ENCODE data around the gene TNIP2.

TNIP2 gene

DNA sequence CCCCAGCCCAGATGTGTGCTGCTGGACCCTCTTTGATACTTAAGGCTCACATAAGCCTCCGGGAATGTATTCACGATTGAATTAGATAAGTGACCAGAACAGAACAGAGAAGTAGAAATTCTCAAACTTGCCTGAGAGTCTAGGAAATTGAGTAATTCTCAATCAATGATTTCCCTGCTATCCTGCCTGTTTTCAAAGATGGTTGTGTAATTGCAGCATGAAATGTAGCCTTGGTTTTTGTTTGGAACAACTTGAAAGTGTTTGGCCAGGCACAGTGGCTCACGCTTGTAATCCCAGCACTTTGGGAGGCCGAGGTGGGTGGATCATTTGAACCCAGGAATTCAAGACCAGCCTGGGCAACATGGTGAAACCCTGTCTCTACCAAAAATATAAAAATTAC lies 41.2 kb downstream of the TNIP2 start:
- no peak for DNase-seq

DNA sequence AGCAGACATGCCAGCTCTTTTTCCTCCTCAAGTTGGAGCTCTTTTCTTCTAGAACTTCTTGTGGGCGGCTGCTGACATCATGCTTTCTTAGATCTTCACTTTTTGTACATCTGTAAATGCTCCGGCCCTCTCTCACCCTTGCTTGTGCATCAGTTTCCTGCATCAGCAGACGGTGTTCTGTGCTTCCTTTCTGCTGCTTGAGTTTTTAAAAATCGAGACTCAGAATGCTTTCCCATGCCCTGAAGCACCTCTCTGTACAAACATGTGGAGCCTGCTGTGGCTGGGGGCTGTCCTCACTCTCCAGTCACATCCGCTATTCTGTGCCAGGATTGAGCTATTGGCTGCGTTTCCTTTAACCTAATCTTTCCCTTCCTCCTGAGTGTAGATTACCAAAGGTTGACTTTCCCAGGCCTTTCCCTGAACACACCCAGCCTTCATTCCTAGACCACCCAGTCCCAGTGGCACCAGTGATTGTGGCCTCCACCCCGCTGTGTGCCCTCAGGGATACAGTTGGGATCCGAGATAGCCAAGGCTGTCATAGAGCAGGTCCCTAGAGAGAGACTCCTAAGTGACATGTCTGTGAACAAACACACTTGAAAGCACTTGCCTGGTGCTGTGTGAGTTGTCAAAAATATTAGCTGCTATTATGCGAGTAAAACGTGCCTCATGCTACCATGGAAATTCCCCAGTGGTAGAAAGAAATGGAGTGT lies 41.9 kb downstream of the TNIP2 start:
- peak; percentile 5 for DNase-seq

DNA sequence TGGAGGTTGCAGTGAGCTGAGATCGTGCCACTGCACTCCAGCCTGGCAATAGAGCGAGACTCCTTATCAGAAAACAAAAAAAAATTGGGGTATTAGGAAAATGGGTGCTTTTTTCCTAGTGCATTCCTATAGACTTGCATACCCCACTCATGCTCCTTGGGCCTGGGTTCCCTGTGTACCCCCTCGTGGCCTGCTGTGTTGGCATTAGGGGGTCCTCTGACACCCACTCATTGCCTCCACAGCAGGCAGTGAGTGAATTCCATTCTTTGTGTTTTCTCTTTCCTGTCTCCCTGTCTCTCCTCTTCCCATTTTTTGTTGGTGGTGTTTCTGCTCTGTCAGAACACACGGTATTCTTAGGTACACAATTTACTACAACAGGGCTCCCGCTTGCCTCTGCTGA lies 42.8 kb downstream of the TNIP2 start:
- no peak for DNase-seq

DNA sequence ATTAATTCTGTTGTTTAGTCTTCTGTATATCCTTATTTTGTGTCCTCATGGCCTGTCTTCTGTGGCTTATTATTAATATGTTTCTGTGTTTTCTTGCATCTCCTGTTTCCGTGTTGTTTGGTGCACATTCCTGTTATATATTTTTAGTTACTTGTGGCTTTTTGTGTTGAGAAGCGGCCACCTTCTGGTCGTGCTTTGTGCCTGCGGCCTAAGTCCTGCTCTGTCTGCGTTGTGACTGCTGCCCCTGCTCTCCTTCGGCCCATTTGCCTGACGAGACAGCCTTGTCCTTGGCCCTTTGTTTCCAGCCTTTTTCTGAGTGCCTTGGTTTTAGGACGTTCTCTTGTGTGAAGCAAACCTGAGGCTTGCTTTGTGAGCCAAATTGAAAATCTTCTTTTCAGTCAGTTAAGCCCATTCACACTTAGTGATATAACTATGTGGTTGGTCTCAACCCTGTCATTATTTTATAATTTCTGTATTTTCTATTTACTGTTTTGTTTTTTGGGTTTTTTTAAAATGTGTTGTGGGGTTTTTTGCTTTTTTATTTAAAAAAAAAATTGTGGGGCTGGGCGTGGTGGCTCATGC lies 43.8 kb downstream of the TNIP2 start:
- DNase-seq, result no peak

DNA sequence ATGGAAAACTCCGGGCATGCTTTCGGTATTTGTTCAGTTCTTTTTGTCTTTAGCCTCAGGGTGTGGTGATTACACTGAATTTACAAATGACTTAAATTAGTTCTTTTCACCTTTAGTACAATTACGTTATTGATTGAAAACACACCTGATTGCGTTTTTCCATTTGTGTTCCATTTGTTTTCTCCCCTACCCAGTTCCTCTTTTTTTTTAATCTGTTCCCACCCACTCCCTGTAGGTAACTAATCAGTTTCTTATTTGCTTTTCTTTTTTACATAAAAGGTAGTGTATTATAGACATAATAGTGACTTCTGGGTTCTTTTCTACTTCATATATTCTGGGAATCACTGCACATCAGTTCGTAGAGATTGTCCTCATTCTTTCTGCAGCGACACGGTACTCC lies 53.4 kb downstream of the TNIP2 start:
- no peak for DNase-seq

DNA sequence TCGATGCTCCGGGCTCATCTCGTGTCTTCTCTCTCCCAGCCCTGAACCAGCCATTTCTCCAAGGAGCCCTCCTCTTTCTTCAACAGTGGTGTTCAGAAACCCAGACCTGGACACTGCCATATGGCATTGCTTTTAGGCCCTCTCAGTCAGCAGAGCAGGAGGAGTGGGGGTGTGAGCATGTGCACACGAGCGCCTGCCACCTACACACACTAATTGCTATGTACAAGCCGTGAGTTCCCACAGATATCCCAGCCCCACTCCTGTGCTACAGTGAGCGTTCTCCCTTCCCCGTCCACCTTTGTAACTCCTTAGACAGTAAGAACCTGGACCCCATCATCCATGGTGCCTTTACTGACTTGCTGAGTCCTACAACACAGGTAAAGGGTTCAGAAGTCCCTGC lies 53.8 kb downstream of the TNIP2 start:
- DNase-seq, result no peak

DNA sequence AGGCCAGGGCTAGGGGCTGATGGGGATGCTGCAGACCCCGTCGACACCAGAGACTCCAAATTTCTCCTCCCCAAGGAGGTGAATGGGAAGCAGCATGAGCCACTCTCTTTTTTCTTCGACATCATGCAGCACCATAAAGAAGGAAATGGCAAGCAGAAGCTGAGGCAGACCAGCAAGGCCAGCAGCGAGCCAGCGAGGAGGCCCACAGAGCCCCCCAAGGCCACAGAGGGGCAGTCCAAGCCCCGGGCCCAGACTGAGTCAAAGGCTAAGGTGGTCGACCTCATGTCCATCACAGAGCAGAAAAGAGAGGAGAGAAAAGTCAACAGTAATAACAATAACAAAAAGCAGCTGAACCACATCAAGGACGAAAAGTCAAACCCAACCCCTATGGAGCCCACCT lies 56.1 kb downstream of the TNIP2 start:
- no peak for DNase-seq

DNA sequence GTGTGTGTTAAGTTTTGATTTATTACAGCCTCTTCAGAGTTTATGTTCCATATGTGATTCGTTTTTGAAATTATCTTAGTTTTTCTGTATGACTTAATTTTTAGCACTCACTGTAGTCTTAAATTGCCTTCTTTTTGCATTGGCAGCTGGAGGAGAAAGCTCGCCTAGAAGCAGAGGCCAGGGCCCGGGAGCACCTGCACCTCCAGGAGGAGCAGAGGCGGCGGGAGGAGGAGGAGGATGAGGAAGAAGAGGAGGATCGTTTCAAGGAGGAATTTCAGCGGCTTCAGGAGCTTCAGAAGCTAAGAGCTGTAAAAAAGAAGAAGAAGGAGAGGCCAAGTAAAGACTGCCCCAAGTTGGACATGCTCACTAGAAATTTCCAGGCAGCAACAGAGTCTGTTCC lies 56.6 kb downstream of the TNIP2 start:
- no peak for DNase-seq

DNA sequence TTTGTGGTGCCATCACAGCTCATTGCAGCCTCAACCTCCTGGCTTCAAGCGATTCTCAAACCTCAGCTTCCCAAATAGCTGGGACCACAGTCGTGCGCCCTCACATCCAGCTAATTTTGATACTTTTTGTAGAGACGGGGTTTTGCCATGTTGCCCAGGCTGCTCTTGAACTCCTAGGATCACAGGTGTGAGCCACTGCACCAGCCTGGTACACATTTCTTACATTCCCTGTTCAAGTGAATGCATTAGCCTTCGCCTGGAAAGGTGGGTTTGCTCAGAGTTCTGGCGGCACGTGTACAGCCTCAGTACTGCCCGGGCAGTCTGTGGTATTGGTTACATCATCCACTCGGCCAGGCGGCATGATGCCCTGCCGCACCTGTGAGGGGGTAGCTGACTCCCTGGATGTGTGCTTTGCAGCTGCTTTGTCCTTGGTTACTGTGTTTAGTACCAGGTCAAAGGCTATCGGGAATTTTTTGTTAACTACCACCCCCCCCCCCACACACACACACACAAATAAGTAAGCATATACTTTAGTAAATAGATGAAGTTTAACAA lies 57.1 kb downstream of the TNIP2 start:
- no peak for DNase-seq

DNA sequence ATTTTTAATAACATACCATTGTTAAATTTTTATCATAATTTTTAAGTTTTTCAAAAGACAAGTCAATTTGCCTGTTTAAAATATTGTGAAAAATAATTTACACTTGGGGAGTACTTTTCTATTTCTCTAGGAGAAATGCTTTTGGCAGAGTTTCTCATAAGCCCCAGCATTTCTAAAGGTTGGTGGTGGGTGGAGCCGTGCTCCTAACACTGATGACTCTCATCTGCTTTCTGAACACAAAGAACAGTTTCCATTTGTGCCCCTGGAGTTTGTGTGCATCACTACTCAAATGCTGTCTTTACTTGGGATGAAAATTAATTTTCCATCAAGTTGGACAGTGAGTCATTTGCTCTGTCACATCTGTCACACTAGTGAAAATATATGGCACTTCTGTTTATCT lies 57.6 kb downstream of the TNIP2 start:
- no peak for DNase-seq

DNA sequence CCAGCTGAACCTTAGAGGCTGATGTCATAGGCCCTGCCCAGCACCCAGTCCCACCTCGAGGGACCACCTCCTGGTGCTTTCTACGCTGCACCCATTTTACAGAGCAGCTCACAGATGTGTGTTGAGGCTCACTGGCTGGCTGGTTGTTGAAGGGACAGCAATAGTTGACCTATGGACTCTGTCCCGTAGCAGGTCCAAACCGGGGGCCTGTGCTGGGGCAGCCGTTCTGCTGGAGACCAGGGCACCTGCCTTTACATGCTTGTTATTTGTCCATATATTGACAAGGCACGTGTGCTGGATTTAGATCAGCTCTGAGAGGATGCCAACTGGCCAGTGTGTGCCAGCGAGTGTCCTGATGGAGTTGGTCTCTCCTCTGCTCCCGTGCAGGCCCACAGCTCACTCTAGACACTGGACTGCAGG lies 58.1 kb downstream of the TNIP2 start:
- no peak for DNase-seq

DNA sequence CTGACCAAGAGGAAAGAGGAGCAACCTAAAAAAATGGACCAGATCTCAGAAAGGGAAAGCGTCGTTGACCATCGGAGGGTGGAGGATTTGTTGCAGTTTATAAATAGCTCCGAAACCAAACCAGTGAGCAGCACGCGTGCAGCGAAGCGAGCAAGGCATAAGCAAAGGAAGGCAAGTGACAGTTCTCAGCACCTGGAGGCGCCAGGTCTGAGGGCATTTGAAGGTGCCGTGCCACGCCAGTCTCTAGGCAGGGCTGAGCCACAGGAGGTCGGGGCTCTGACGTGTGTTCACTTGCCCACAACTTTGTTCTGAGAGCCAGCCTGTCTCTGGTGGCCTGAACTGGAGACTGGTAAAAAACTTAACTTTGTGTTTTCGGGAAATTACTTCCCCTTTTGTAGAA lies 59.7 kb downstream of the TNIP2 start:
- DNase-seq, result no peak

DNA sequence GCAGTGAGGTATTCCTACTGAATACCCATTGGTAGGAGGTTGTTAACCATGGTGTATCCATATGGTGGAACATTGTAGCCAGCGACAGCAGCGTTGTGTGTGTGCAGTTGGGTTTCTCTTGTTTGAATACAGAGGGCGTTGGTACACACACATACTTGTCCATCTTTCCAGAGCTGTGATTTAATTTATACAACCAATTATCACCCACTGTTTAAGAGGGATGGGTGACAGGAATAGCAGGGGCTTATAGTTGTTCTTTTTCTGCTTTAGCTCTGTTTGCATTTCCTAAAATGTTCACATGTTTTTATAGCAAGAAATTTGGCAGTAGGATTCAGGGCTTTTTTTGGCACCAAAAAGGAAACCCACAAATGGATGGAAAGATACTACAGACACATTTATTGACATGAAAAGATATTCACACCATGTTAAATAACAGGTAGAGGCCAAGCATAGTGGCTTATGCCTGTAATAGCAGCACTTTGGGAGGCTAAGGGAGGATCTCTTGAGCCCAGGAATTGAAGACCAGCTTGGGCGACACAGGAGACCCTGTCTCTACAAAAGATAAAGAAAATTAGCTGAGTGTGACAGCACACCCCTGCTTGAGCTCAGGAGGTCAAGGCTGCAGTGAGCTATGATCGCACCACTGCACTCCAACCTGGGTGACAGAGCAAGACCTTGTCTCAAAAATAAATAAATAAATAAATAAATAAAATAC lies 60.6 kb downstream of the TNIP2 start:
- DNase-seq, result no peak

DNA sequence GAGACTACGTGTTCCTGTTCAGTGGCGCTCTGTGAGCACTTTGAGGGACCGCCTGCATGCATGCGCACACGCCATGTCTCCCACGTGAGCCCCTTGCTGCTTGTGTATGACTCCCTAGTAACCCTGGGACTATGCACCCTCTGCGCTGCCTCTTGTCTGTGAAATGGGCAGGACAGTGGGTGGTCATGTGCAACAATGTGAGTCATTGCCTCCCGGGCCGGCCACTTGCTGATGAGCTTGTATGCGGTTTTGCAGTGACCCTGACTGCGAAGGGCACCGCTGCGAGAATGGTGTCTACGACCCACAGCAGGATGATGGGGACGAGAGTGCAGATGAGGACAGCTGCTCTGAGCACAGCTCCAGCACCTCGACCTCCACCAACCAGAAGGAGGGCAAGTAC lies 61.4 kb downstream of the TNIP2 start:
- DNase-seq, result no peak

DNA sequence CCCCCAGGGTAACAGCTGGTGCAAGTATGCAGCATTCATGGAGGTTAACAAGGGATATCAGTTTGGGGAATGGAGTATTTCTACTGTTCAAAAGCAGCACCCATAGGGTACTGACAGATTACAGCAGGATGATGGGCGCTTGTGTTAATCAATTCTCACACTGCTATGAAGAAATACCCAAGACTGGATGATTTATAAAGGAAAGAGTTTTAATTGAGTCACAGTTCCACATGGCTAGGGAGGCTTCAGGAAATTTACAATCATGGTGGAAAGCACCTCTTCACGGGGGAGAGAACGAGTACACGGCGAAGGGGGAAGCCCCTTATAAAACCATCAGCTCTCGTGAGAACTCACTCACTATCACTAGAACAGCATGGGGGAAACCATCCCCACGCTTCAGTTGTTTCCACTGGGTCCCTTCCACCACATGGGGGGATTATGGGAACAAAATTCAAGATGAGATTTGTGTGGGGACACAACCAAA lies 64.1 kb downstream of the TNIP2 start:
- DNase-seq, result no peak
